NCI-H1105 (cell line): ENCODE results near the gene RASSF6.
"Not testable (repeated sequence)": the region's sequence is repeated elsewhere in the genome, so short reads cannot be mapped to it uniquely, and the experiment has no call there.

Source experiments
- DNase-seq: peaks from one replicate; lab custom pipeline; 2025; lab: John Stamatoyannopoulos, UW

Gene RASSF6

GRCh38 chr4:73609706-73610105, 10.5 kb downstream of the RASSF6 start:
- no peak for DNase-seq

GRCh38 chr4:73608689-73609594, 11.3 kb downstream of the RASSF6 start:
- peak; percentile 69 for DNase-seq

- peak; percentile 38 for DNase-seq
Measured at GRCh38 chr4:73607375-73608033, 12.7 kb downstream of the RASSF6 start.

- DNase-seq = peak; percentile 67
Measured at GRCh38 chr4:73606465-73606974, 13.7 kb downstream of the RASSF6 start.

GRCh38 chr4:73603854-73604584, 16.2 kb downstream of the RASSF6 start:
- no peak for DNase-seq

- no peak for DNase-seq
Measured at GRCh38 chr4:73603271-73603710, 16.9 kb downstream of the RASSF6 start.

- DNase-seq = no peak
Measured at GRCh38 chr4:73600954-73601353, 19.3 kb downstream of the RASSF6 start.

GRCh38 chr4:73599182-73599581, 21.1 kb downstream of the RASSF6 start:
- peak; percentile 7 for DNase-seq

GRCh38 chr4:73597594-73597993, 22.6 kb downstream of the RASSF6 start:
- no peak for DNase-seq

- DNase-seq = not testable (repeated sequence)
Measured at GRCh38 chr4:73597183-73597582, 23.1 kb downstream of the RASSF6 start.

GRCh38 chr4:73596001-73596400, 24.2 kb downstream of the RASSF6 start:
- no peak for DNase-seq

- peak; percentile 18 for DNase-seq
Measured at GRCh38 chr4:73593631-73594241, 26.5 kb downstream of the RASSF6 start.

- DNase-seq = peak; percentile 79
Measured at GRCh38 chr4:73589887-73590801, 30.1 kb downstream of the RASSF6 start.

- peak; percentile 12 for DNase-seq
Measured at GRCh38 chr4:73589261-73589847, 30.9 kb downstream of the RASSF6 start.

GRCh38 chr4:73588613-73589012, 31.6 kb downstream of the RASSF6 start:
- no peak for DNase-seq

- DNase-seq = no peak
Measured at GRCh38 chr4:73586666-73587065, 33.6 kb downstream of the RASSF6 start.

- DNase-seq = no peak
Measured at GRCh38 chr4:73586040-73586439, 34.2 kb downstream of the RASSF6 start.

GRCh38 chr4:73585345-73585744, 34.9 kb downstream of the RASSF6 start:
- DNase-seq = no peak

- no peak for DNase-seq
Measured at GRCh38 chr4:73583666-73584065, 36.6 kb downstream of the RASSF6 start.

- DNase-seq = no peak
Measured at GRCh38 chr4:73577371-73577770, 42.9 kb downstream of the RASSF6 start.
